ENCODE data around the gene TDRD15.
"Not testable (repeated sequence)": the region's sequence is repeated elsewhere in the genome, so short reads cannot be mapped to it uniquely, and the experiment has no call there.

TDRD15 gene

DNA sequence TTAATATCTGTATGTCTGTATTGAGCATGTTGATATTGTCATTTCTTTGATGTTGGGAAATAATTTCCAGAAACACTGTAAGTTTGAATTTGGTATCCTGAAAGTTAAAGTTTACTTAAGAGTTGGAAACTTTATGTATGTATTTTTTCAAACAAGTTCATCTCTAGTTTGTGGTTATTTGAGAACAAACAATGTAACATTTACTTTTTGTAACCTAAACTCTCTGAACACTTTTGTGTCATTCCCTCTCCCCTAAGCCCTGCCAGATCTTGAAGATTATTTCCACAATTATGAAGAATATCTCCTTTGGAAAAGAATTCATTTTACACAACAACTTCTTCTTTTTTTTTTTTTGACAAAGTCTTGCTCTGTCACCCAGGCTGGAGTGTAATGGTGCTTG, 24.9 kb downstream of the TDRD15 start:
- no peak for DNase-seq

DNA sequence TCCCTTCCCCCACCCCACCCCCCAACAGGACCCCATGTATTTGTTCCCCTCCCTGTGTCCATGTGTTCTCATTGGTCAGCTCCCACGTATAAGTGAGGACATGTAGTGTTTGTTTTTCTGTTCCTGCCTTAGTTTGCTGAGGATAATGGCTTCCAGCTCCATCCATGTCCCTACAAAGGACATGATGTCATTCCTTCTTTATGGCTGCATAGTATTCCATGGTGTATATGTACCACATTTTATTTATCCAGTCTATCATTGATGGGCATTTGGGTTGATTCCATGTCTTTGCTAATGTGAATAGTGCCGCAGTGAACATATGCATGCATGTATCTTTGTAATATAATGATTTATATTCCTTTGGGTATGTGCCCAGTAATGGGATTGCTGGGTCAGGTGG, 27.5 kb downstream of the TDRD15 start:
- DNase-seq = not testable (repeated sequence)

DNA sequence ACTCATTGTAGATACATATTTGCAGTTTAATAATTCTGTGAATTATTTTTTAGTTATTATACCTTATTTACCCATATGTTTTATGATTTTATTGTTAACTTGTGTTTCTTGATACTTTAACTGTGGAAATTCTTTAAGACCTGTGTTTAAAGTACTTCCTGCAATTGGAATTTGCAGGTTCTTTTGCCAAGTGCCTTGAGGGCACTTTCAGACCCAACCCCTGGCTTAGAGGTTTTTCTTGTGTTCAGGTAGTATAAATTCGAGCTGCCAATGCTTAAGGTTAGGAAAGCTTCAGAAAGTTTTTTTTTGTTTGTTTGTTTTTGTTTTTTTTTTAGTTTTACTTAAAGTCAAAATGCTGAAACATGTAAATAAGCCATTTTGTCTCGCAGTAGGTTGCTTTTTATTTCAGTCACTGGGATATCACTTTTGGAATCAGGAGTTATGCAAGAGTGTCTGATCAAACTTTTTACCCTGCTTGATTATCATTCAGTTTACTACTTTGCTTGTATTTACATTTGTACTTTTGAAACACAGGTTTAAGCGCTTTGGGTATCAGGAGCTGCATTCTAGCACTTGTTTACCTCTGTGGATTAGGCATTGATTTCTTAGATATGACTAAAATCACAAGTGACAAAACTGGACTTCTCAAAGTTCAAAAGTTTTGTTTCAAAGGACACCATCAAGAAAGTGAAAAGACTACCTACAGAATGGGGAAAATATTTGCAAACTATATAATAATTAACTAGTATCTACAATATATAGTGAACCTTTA, 31.8 kb downstream of the TDRD15 start:
- DNase-seq = no peak

- DNase-seq = no peak
Observed at GRCh38 chr2:21161122-21161521, 37.4 kb downstream of the TDRD15 start.

GRCh38 chr2:21161832-21162614, 38.3 kb downstream of the TDRD15 start:
- DNase-seq = no peak

DNA sequence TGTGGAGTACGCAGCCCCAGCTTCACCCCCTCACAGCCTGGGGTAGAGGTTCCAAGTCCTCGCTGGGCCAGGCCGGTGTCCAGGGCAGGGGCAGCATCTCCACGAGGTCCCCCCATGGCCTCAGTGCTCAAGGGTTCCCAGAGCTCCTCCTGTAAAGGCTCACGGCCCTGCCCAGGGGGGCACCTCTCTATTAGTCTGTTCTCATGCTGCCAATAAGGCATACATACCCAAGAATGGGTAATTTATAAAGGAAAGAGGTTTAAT, 38.8 kb downstream of the TDRD15 start:
- no peak for DNase-seq

GRCh38 chr2:21163213-21163612, 39.4 kb downstream of the TDRD15 start:
- no peak for DNase-seq

DNA sequence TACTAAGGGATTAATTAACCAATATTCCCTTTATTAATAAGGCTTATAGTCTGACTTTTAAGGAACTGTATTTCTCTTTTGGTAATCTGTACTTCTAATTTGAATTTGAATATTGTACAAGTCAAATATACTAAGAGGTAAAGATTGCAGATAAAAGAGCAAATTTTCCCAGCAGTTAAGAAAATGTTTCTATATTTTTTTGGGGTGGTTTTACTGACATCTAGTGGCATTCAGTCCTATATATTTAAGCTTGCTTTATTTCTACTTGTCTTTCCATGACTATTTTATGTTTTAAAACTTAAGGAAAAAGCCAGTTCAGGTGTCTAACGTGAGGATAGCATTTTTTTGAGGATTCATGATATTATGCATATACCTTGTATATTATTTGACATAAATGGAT, 41.6 kb downstream of the TDRD15 start:
- no peak for DNase-seq

DNA sequence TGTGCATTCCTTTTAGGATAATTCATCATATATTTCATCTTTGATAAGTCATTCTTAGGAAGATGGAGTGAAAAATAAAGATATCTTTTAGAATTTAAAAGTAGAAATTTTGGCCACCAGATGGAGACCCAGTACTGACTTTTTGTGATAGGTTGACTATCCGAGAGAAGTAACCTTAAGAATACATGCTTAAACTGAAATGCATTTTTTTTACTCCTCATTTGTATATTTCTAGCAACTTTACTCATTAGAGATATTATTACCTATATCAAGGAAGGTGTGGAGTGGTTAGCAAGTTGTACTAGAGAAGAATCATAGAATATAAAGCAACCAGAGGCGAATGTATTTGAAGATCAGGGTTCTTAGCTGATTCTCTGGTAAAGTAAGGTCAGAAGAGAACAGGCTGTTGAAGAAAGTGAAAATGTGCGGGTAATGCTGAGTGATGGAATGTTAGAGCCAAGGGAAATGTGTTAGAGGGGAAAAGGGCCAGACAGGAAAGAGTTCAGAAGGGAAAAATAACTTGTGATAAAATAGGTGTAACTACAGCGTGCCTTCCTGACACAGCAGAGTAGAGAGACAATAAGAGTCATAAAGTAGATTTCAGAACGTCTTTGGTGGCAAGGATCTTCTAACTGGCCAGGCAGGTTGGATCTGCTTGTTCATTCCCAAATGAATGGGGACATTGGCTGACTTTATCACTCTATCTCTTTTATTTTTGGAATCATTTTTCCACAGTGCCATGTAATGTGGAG, 52.3 kb downstream of the TDRD15 start:
- DNase-seq = no peak

DNA sequence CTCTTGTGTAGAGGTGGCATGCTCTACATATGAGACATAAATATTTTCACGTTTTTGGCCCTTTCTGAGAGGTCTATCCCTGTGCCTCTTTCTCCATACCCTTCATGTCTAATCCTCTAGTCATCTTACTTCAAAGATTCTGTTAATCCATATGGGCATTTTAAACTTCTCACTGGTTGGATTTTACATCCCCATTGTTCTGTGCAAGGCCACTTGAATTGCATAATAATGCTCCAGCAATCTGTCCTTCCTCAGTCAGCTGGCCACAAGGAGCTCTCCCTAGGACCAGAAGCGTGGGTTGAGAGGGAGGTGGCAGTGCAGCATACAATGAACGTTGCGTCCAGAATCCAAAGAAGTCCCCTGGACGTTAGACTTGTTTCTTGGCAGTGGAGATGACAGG, 58.2 kb downstream of the TDRD15 start:
- DNase-seq = no peak

GRCh38 chr2:21183306-21183705, 59.5 kb downstream of the TDRD15 start:
- no peak for DNase-seq

GRCh38 chr2:21183726-21184125, 60.0 kb downstream of the TDRD15 start:
- no peak for DNase-seq

- no peak for DNase-seq
Observed at GRCh38 chr2:21191535-21191934, 67.8 kb downstream of the TDRD15 start.

All from DMS153 (cell line).